KMS-11 (cell line): Measurements from ENCODE around the gene SLC16A2.

Experiments used
- H2AFZ ChIP-seq: fragments of 200-600 bp; sonication (generic); 2 replicates; pipeline ENCODE4 v1.6.1; 2016; ENCODE audit warnings: antibody characterized with exemption, mixed run types, low read depth
- H3K27ac ChIP-seq: fragments of 200-600 bp; sonication (generic); 2 replicates; pipeline ENCODE4 v1.6.1; 2016; ENCODE audit warnings: mild to moderate bottlenecking, mixed run types
- H3K27me3 ChIP-seq: fragments of 200-600 bp; sonication (generic); 2 replicates; pipeline ENCODE4 v1.6.1; 2017; ENCODE audit warnings: mild to moderate bottlenecking, low read depth, mixed run types, moderate library complexity; ENCODE audit not compliant: insufficient read depth
- H3K36me3 ChIP-seq: fragments of 200-600 bp; sonication (generic); 2 replicates; pipeline ENCODE4 v1.6.1; 2017; ENCODE audit warnings: mild to moderate bottlenecking, mixed run types; ENCODE audit not compliant: insufficient read depth
- H3K4me1 ChIP-seq: fragments of 200-600 bp; sonication (generic); 2 replicates; pipeline ENCODE4 v1.6.1; 2016; ENCODE audit warnings: mild to moderate bottlenecking, low read depth, mixed run types; ENCODE audit not compliant: poor library complexity, severe bottlenecking
- H3K4me2 ChIP-seq: fragments of 200-600 bp; sonication (generic); 2 replicates; pipeline ENCODE4 v1.7.0; 2016; ENCODE audit warnings: mild to moderate bottlenecking, mixed run types
- H3K4me3 ChIP-seq: fragments of 200-600 bp; sonication (generic); IDR thresholded peaks from 2 replicates; pipeline ENCODE4 v1.6.1; 2017; ENCODE audit warnings: low read depth, low read length, mixed read lengths; ENCODE audit not compliant: insufficient read depth
- H3K79me2 ChIP-seq: fragments of 200-600 bp; sonication (generic); 2 replicates; pipeline ENCODE4 v1.6.1; 2016; ENCODE audit warnings: low read depth, mixed run types; ENCODE audit not compliant: insufficient read depth
- H3K9ac ChIP-seq: fragments of 200-600 bp; sonication (generic); 2 replicates; pipeline ENCODE4 v1.6.1; 2016; ENCODE audit warnings: mild to moderate bottlenecking, mixed run types
- H4K20me1 ChIP-seq: fragments of 200-600 bp; sonication (generic); 2 replicates; pipeline ENCODE4 v1.6.1; 2016; ENCODE audit warnings: mild to moderate bottlenecking, mixed run types; ENCODE audit not compliant: insufficient read depth
- TF ChIP-seq, protein P1 (sequence below): fragments of 200-600 bp; sonication (generic); conservative IDR thresholded peaks from 2 replicates; pipeline ENCODE4 v1.6.1; 2017; ENCODE audit warnings: low read depth, mild to moderate bottlenecking, antibody characterized with exemption, low read length, moderate library complexity, mixed read lengths

The SLC16A2 gene

DNA sequence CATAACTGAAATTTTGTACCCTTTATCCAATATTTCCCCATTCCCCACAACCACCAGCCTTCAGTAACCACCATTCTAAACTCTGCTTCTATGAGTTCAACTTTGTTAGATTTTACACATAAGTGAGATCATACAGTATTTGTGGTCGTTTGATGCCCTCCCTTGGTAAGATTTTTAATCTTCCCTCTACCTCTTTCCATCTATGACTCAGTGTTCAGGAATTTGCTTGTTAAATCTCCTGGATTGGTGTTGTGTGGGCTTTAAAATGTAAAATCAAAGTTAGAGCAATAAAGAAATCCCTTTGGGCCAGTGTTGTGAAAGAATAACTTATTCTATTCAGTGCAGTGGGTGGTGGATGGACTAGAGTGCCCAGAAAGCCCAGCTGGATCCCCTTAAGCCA lies 37.4 kb downstream of the SLC16A2 start:
- Histone ChIP-seq H3K27me3 (no peaks in the 10 kb centered on the region), H3K4me1 (no peaks in the 10 kb centered on the region), H3K27ac (no peak overlapping the region), H3K36me3 (no peaks in the 10 kb centered on the region), H4K20me1 (no peaks in the 10 kb centered on the region), H3K9ac (no peak overlapping the region), H2AFZ (no peak overlapping the region), H3K4me2 (no peak overlapping the region), H3K79me2 (no peaks in the 10 kb centered on the region), H3K4me3 (no peak overlapping the region)
- TF ChIP-seq, protein P1, sequence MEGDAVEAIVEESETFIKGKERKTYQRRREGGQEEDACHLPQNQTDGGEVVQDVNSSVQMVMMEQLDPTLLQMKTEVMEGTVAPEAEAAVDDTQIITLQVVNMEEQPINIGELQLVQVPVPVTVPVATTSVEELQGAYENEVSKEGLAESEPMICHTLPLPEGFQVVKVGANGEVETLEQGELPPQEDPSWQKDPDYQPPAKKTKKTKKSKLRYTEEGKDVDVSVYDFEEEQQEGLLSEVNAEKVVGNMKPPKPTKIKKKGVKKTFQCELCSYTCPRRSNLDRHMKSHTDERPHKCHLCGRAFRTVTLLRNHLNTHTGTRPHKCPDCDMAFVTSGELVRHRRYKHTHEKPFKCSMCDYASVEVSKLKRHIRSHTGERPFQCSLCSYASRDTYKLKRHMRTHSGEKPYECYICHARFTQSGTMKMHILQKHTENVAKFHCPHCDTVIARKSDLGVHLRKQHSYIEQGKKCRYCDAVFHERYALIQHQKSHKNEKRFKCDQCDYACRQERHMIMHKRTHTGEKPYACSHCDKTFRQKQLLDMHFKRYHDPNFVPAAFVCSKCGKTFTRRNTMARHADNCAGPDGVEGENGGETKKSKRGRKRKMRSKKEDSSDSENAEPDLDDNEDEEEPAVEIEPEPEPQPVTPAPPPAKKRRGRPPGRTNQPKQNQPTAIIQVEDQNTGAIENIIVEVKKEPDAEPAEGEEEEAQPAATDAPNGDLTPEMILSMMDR: no peak

DNA sequence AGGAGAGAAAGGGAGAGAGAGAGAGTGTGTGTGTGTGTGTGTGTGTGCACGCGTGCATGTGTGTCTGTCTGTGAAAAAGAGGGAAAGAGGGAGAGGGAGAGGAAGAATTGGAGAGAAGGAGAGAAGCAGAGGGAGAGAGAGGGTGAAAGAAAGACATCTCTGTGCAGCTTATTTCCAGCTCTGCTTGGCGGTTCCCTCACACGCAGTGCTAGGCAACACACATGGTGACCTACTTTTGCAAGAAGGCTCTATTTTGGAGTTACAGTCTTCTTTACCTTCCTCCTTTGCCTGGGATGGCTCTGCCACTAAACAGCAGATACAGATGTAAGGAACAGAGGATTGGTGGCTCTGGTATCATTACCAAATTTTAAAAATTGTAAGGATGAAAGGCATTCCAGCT lies 40.1 kb downstream of the SLC16A2 start:
- Histone ChIP-seq H3K4me1 (no peaks in the 10 kb centered on the region), H3K79me2 (no peaks in the 10 kb centered on the region), H3K4me3 (no peak overlapping the region)

DNA sequence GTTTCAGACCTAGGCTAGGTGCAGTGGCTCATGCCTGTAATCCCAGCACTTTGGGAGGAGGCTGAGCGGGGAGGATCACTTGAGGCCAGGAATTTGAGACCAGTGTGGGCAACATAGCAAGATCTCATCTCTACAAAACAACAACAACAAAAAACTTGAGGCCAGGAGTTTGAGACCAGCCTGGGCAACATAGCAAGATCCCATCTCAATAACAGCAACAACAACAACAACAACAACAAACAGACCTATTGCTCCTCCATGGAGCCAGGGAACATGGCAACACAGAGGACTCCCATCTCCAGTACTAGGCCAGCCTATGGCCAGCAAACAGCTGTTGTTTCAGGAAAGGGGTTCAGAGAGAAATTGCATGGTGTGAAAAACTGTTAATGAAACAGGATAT lies 43.4 kb downstream of the SLC16A2 start:
- TF ChIP-seq, protein P1: no peak
- no peaks in the 10 kb centered on the region for H3K79me2 ChIP-seq
- no peaks in the 10 kb centered on the region for H3K36me3 ChIP-seq
- H3K27me3 ChIP-seq: no peaks in the 10 kb centered on the region
- no peak overlapping the region for H3K27ac ChIP-seq
- no peak overlapping the region for H2AFZ ChIP-seq
- no peak overlapping the region for H3K9ac ChIP-seq
- H3K4me3 ChIP-seq: no peak overlapping the region
- H3K4me2 ChIP-seq: no peak overlapping the region
- H3K4me1 ChIP-seq: no peaks in the 10 kb centered on the region
- no peaks in the 10 kb centered on the region for H4K20me1 ChIP-seq

More for the DNA sequence above, 40.1 kb downstream of the SLC16A2 start:
- no peak overlapping the region for H3K9ac ChIP-seq
- H3K27ac ChIP-seq: no peak overlapping the region
- TF ChIP-seq, protein P1: no peak
- H3K36me3 ChIP-seq: no peaks in the 10 kb centered on the region
- no peaks in the 10 kb centered on the region for H3K27me3 ChIP-seq
- H2AFZ ChIP-seq: no peak overlapping the region
- no peak overlapping the region for H3K4me2 ChIP-seq
- no peaks in the 10 kb centered on the region for H4K20me1 ChIP-seq

DNA sequence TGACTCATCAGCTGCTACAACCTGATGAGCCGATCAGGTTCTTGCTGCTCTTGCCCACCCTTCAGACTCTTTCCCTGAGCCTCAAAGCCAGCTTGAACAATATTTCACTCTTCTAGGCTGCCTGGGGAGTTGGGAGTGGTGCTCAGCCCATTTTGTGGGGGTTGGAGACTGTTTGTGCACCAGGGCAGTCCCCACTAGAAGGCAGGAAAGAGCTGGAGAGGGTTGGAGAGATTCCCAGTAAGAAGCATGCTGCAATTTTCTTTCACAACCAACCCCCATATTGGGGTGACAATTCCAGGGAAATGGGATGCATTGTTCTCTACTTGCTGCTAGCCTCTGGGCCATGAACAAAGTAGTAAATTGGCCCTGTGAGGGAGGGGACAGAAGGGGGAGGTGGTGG lies 44.1 kb downstream of the SLC16A2 start:
- H3K27me3 ChIP-seq: no peaks in the 10 kb centered on the region
- H2AFZ ChIP-seq: no peak overlapping the region
- no peaks in the 10 kb centered on the region for H3K79me2 ChIP-seq
- no peak overlapping the region for H3K27ac ChIP-seq
- no peaks in the 10 kb centered on the region for H3K4me1 ChIP-seq
- TF ChIP-seq, protein P1: no peak
- no peak overlapping the region for H3K4me2 ChIP-seq
- no peaks in the 10 kb centered on the region for H4K20me1 ChIP-seq
- no peak overlapping the region for H3K9ac ChIP-seq
- H3K36me3 ChIP-seq: no peaks in the 10 kb centered on the region
- H3K4me3 ChIP-seq: no peak overlapping the region
